A673 (cell line): ENCODE data around the gene NLRP9.

Experiments used
- EZH2 ChIP-seq: fragments of 200-600 bp; sonication (generic); IDR thresholded peaks from 2 replicates; pipeline ENCODE4 v1.6.1; 2017; ENCODE audit warnings: borderline replicate concordance, low read depth, mild to moderate bottlenecking, mixed read lengths, antibody characterized with exemption, low read length; ENCODE audit not compliant: poor library complexity, severe bottlenecking
- TF ChIP-seq, protein P1 (sequence below): fragments of 300-800, 200-600 bp; sonication (generic); conservative IDR thresholded peaks from 2 replicates; pipeline ENCODE4 v1.5.1; 2017; ENCODE audit warnings: low read depth, mild to moderate bottlenecking, antibody characterized with exemption, low read length, moderate library complexity, mixed read lengths

DNA sequence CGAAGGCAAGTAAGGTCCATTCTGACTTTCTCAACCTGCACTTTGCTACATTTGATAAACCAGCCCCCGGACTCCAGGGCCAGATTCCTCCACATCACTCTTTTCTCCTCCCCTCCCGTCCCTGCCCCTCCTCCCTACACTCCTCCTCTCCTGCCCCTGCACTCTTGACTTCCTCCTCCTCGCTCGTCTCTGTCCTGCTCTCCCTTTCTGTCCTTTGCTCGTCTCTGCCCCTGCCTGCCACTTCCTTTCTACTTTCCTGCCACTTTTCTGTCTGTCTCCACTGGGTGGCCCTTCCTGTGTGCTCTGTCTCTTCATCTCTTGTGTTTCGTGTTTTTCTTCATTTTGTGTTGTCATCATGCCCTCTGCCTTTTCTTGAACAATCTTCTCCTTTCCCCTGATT, 76.4 kb downstream of the NLRP9 start:
- TF ChIP-seq, protein P1, sequence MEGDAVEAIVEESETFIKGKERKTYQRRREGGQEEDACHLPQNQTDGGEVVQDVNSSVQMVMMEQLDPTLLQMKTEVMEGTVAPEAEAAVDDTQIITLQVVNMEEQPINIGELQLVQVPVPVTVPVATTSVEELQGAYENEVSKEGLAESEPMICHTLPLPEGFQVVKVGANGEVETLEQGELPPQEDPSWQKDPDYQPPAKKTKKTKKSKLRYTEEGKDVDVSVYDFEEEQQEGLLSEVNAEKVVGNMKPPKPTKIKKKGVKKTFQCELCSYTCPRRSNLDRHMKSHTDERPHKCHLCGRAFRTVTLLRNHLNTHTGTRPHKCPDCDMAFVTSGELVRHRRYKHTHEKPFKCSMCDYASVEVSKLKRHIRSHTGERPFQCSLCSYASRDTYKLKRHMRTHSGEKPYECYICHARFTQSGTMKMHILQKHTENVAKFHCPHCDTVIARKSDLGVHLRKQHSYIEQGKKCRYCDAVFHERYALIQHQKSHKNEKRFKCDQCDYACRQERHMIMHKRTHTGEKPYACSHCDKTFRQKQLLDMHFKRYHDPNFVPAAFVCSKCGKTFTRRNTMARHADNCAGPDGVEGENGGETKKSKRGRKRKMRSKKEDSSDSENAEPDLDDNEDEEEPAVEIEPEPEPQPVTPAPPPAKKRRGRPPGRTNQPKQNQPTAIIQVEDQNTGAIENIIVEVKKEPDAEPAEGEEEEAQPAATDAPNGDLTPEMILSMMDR, result no peak
- no peak for TF ChIP-seq EZH2
